Head of caudate nucleus (tissue), 42 donors: ENCODE results near the gene LYRM1.
"Not testable (repeated sequence)": the region's sequence is repeated elsewhere in the genome, so short reads cannot be mapped to it uniquely, and the experiment has no call there.

Source experiments
- DNase-seq, 42 donors: peaks; one replicate each; pipeline versions ENCODE4 v3.0.0 to v3.0.0-alpha.2; 2020 to 2021; ENCODE audit warnings: mixed read lengths in 7 of 42
- intact Hi-C: fragments of 100-400 bp; cut with DNase I; formaldehyde crosslinking; loops from one replicate; pipeline ENCODE4 v1.15.0; 2022

The LYRM1 gene

GRCh38 chr16:20952139-20952920 lies 51.8 kb downstream of the LYRM1 start:
- no peak for DNase-seq

GRCh38 chr16:20954574-20954973 lies 54.0 kb downstream of the LYRM1 start:
- intact Hi-C loops: no loop called here
- DNase-seq: no peak

More at GRCh38 chr16:20952139-20952920, 51.8 kb downstream of the LYRM1 start:
- intact Hi-C loops: no loop called here

GRCh38 chr16:20956319-20956718 lies 55.7 kb downstream of the LYRM1 start:
- no peak for DNase-seq
- intact Hi-C loops: no loop called here

GRCh38 chr16:20957153-20957552 lies 56.6 kb downstream of the LYRM1 start:
- DNase-seq: no peak
- intact Hi-C loops: no loop called here

GRCh38 chr16:20960899-20961298 lies 60.3 kb downstream of the LYRM1 start:
- DNase-seq: no peak
- intact Hi-C loops: no loop called here

GRCh38 chr16:20968765-20969164 lies 68.2 kb downstream of the LYRM1 start:
- intact Hi-C loops: no loop called here
- no peak for DNase-seq

GRCh38 chr16:20969386-20969785 lies 68.8 kb downstream of the LYRM1 start:
- intact Hi-C loops: no loop called here
- peak in 39 of 42 donors; percentile 12 to 86 (median 45) for DNase-seq

GRCh38 chr16:20971401-20971800 lies 70.8 kb downstream of the LYRM1 start:
- intact Hi-C loops: no loop called here
- DNase-seq: peak in 18 of 42 donors; percentile 4 to 79 (median 14)

GRCh38 chr16:20973201-20973600 lies 72.6 kb downstream of the LYRM1 start:
- intact Hi-C loops, DNase-seq: not testable (repeated sequence)
